H1 (cell line): Measurements from ENCODE around the gene NRM. TPM values are rescaled to one million over a fixed set of nuclear protein-coding genes. Genes with fewer than 3 reads are reported as not detected.
A peak's percentile ranks its signal among the peaks of the same experiment; 100 is the strongest.

Source experiments
- CREB1 ChIP-seq: IDR thresholded peaks from 2 replicates; pipeline ENCODE4 v1.6.1; 2012; ENCODE audit warnings: inconsistent platforms
- HDAC2 ChIP-seq, 2 experiments: fragments of 300-600 bp in 1 of 2; sonication (generic) in 1 of 2; IDR thresholded peaks; 2 replicates each; pipeline ENCODE4 v1.6.1; 2011 to 2012; ENCODE audit warnings: low read depth in 2 of 2, low read length in 2 of 2, mild to moderate bottlenecking in 2 of 2, moderate library complexity in 2 of 2, borderline replicate concordance in 1 of 2, inconsistent platforms in 1 of 2
- JUND ChIP-seq: IDR thresholded peaks from 2 replicates; pipeline ENCODE4 v1.6.1; 2011; ENCODE audit warnings: mild to moderate bottlenecking, improper control_type of control experiment, low read length
- NRF1 ChIP-seq: IDR thresholded peaks from 2 replicates; pipeline ENCODE4 v1.6.1; 2011; ENCODE audit warnings: mild to moderate bottlenecking, low read depth, low read length, improper control_type of control experiment
- RXRA ChIP-seq: IDR thresholded peaks from 2 replicates; pipeline ENCODE4 v1.6.1; 2011; ENCODE audit warnings: low read depth, mild to moderate bottlenecking, low read length, moderate library complexity; ENCODE audit not compliant: insufficient read depth
- polyA plus RNA-seq, 7 experiments: library from polyadenylated mRNA; depleted of rRNA in 3 of 7; stranded (reverse) in 5 of 7; unstranded in 2 of 7; fragments of >200 nt in 5 of 7; fragments of 200-250 nt in 2 of 7; gene quantifications; 1 replicate in 5 of 7; 2 replicates in 1 of 7; 4 replicates in 1 of 7; pipeline versions ENCODE4 v1.2.1 to v1.2.3, GENCODE V29; 2011 to 2013; ENCODE audit warnings: missing spikeins in 2 of 7, mixed read lengths in 2 of 7
- total RNA-seq: library from RNA; stranded (reverse); fragmentation: NEBNext Ultra II Directional; extraction: Animal tissue kit (Norgen Biotek cat#: 25700); gene quantifications from 2 replicates; pipeline ENCODE4 v1.2.1, GENCODE V29; 2021
- TF ChIP-seq, protein P1 (sequence below): IDR thresholded peaks from 2 replicates; pipeline ENCODE4 v1.6.1; 2012; ENCODE audit warnings: inconsistent platforms

Gene NRM
- total and polyA plus RNA-seq, 2 of the 8 experiments (the other 6 are each of a cell fraction or from before 2014, with no cell fraction given): 27.3 to 50.4 TPM

DNA sequence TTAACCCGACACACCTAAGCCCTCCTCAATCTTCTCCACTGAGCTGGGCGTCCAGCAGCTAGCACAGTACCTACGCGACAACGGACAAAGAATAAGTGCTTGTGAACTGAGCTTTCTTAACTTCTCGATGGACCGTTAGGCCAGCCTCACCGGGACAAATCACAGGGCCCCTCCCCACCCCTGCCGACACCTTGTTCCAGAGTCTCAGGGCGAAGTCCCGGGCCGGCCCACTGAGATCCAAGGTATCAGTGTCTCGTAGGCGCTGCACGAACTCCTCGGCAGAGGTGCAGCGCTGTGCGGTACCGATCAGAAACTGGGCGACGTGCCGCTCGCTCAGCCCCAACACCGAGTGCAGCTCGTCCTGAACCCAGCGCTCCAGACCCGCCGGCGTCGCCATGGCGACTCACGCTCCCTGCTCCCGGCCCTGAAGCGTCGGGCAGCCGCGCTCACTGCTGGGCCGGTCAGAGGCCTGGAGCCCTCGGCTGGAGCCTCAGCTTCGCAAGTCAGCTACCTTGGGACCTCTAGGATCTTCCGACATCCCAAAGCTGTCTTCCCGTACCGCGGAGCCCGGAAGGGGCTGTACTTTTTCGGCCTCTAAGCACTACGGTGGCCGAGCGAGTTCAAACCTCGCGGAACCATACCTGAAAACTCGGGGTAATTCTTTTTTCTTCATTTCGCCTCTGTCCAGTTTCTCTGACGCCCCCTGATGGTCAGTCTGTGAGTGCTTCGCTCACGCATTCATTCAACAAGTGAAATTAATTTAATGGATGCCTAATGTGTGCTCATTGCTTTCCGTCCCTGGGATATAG lies 18.1 kb downstream of the NRM start, which contains the start of gene DHX16 (continued):
- TF ChIP-seq JUND: peak; percentile 13; the same call in 1 of the 2 replicates
- TF ChIP-seq RXRA: no peak
- no peak for TF ChIP-seq NRF1
- TF ChIP-seq, protein P1, sequence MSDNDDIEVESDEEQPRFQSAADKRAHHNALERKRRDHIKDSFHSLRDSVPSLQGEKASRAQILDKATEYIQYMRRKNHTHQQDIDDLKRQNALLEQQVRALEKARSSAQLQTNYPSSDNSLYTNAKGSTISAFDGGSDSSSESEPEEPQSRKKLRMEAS: peak; percentile 8; the same call in 1 of the 2 replicates
- TF ChIP-seq HDAC2 (IDR thresholded peaks at IDR 0.05; ENCODE audit: borderline replicate concordance in 1 of 2, low read depth in 2 of 2, low read length in 2 of 2): 0 out of 4 replicates have a peak, but pooled peaks of 1 of the 2 experiments have one; percentile 21
- TF ChIP-seq CREB1: peak; percentile 55; the same call in 1 of the 2 replicates
